Esophagus muscularis mucosa (tissue), 4 donors: ENCODE measurements around the gene CALHM2. TPM values are rescaled to one million over a fixed set of nuclear protein-coding genes. Genes with fewer than 3 reads are reported as not detected.

Source experiments
- DNase-seq: peaks from one replicate; pipeline ENCODE4 v3.0.0-alpha.2; 2017; ENCODE audit errors: extremely low spot score
- H3K27ac ChIP-seq, 4 donors: fragments of 200-600 bp; sonication (generic); replicated peaks in 1 of 4; 1 replicate in 3 of 4; 2 replicates in 1 of 4; pipeline ENCODE4 v1.5.1; 2016 to 2019; ENCODE audit warnings: mild to moderate bottlenecking in 1 of 4
- H3K27me3 ChIP-seq, 4 donors: fragments of 200-600 bp; sonication (generic); one replicate each; pipeline versions ENCODE4 v1.5.1 to v1.6.0; 2016 to 2019
- H3K36me3 ChIP-seq, 4 donors: fragments of 200-600 bp; sonication (generic); one replicate each; pipeline ENCODE4 v1.5.1; 2016 to 2019
- H3K4me1 ChIP-seq, 4 donors: fragments of 200-600 bp; sonication (generic); one replicate each; pipeline ENCODE4 v1.5.1; 2016 to 2019
- H3K4me3 ChIP-seq, 4 donors: fragments of 200-600 bp; sonication (generic); 1 replicate in 2 of 4; 2 replicates in 2 of 4; pipeline ENCODE4 v1.5.1; 2016 to 2019; ENCODE audit warnings: mild to moderate bottlenecking in 4 of 4, moderate library complexity in 1 of 4
- H3K9me3 ChIP-seq, 4 donors: fragments of 200-600 bp; sonication (generic); 1 replicate in 3 of 4; 2 replicates in 1 of 4; pipeline ENCODE4 v1.5.1; 2016 to 2019
- EP300 ChIP-seq: sonication (generic); formaldehyde crosslinking; IDR thresholded peaks from one replicate; pipeline ENCODE4 v1.6.1; 2017; ENCODE audit warnings: antibody characterized with exemption
- POLR2A ChIP-seq: fragments of 450-650 bp; IDR thresholded peaks from one replicate; pipeline ENCODE4 v1.6.1; 2017; ENCODE audit warnings: antibody characterized with exemption, moderate library complexity, mild to moderate bottlenecking, low read depth
- POLR2AphosphoS5 ChIP-seq, 2 donors: sonication (generic); formaldehyde crosslinking; IDR thresholded peaks; one replicate each; pipeline ENCODE4 v1.6.1; 2017; ENCODE audit warnings: antibody characterized with exemption in 2 of 2
- WGBS: methylation state at CpG from one replicate; pipeline ENCODE4 v1.1.5; 2018; 5-methylcytosine and 5-hydroxymethylcytosine counted together
- intact Hi-C: fragments of 100-400 bp; cut with DNase I; formaldehyde crosslinking; loops from one replicate; pipeline ENCODE4 v1.15.1; 2023
- total RNA-seq, 4 donors: library from RNA; depleted of rRNA; stranded (reverse); fragments of >200 nt; gene quantifications; one replicate each; pipeline versions ENCODE4 v1.1.0 to v1.2.1, GENCODE V29; 2016
- TF ChIP-seq, protein P1 (sequence below), 3 experiments: fragments of 200-600 bp in 2 of 3; fragments of 450-650 bp in 1 of 3; sonication (generic) in 2 of 3; IDR thresholded peaks; one replicate each; pipeline ENCODE4 v1.5.1; 2017 to 2019; ENCODE audit warnings: antibody characterized with exemption in 3 of 3, mild to moderate bottlenecking in 2 of 3, moderate library complexity in 1 of 3

Gene CALHM2
- total RNA-seq, 4 donors from 2014 or later = 44.4 to 69.9 (median 62.8) TPM

DNA sequence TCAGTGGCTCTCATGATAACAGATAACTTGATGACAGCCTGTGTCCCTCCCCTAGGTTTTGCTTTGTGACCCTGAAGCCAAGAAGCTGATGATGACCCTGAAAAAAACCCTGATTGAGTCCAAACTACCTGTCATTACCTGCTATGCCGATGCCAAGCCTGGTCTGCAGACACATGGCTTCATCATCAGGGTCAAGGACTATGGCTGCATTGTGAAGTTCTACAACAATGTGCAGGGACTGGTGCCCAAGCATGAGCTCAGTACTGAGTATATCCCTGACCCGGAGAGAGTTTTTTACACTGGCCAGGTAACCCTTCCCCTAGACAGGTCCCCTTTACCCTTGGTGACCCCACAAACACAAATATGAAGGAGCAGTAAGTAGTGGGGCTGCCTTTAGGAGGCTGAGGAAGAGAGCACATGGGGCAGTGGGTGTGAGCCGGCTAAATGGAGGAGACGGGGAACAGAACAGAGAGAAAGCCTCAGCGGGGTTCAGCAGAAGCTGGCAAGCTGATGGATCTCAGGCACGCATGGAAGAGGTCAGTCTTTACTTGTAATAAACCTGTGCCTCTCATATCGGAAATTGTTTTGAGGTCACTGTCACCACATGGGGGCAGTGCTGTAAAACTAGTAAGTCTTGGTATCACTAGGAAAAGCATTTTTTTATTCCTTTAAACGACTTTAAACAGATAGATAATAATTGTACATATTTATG, 35.6 kb downstream of the CALHM2 start:
- no peaks in the 10 kb centered on the region for H3K9me3 ChIP-seq
- H3K4me1 ChIP-seq = no peaks in the 10 kb centered on the region
- DNase-seq = no peak
- no peaks in the 10 kb centered on the region for H3K27me3 ChIP-seq
- WGBS = 47% methylated on average over 7 of the region's 8 CpGs
- intact Hi-C loops = loop anchor here (2.0 kb wide), 1 partner anchor 68 kb away; no protein-coding TSS in a partner anchor
- peaks cover 83 to 100% (median 98%) of the 10 kb centered on the region in 4 donors for H3K36me3 ChIP-seq
- no peak overlapping the region for H3K27ac ChIP-seq
- H3K4me3 ChIP-seq = no peak overlapping the region
- TF ChIP-seq, protein P1, sequence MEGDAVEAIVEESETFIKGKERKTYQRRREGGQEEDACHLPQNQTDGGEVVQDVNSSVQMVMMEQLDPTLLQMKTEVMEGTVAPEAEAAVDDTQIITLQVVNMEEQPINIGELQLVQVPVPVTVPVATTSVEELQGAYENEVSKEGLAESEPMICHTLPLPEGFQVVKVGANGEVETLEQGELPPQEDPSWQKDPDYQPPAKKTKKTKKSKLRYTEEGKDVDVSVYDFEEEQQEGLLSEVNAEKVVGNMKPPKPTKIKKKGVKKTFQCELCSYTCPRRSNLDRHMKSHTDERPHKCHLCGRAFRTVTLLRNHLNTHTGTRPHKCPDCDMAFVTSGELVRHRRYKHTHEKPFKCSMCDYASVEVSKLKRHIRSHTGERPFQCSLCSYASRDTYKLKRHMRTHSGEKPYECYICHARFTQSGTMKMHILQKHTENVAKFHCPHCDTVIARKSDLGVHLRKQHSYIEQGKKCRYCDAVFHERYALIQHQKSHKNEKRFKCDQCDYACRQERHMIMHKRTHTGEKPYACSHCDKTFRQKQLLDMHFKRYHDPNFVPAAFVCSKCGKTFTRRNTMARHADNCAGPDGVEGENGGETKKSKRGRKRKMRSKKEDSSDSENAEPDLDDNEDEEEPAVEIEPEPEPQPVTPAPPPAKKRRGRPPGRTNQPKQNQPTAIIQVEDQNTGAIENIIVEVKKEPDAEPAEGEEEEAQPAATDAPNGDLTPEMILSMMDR (IDR thresholded peaks at IDR 0.05) = peak; percentile 60 to 68 (median 66)
- TF ChIP-seq POLR2AphosphoS5 (IDR thresholded peaks at IDR 0.05) = no peak

DNA sequence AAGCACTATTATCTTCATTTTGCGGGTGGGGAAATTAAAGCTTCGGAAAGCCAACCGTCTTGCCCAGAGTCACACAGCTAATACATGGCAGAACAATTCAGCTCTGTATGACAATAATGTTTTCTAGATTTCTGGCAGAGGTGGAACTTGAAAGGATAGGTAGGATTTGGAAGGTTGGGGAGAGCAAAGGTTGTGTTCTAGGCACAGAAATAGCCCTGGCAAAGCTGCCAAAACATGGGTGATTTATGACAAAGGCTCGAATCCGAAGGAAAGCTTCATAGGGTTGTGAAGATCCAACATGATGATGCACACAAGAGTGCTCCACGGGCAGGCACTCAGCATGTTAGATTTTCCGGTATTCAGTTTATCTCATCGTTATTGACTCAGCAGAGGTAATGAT, 36.6 kb downstream of the CALHM2 start:
- TF ChIP-seq POLR2A = no peak
- TF ChIP-seq, protein P1 (IDR thresholded peaks at IDR 0.05) = no peak
- TF ChIP-seq POLR2AphosphoS5 (IDR thresholded peaks at IDR 0.05) = no peak
- no peak for TF ChIP-seq EP300
- Histone ChIP-seq H3K27me3 (no peaks in the 10 kb centered on the region), H3K27ac (no peak overlapping the region), H3K4me3 (no peak overlapping the region), H3K4me1 (no peaks in the 10 kb centered on the region), H3K9me3 (no peaks in the 10 kb centered on the region), H3K36me3 (peaks cover 84 to 100% (median 98%) of the 10 kb centered on the region in 4 donors)
- DNase-seq = no peak
- WGBS = 73% methylated on average over 8 of the region's 8 CpGs
- intact Hi-C loops = no loop called here

GRCh38 chr10:103413564-103413963, 38.6 kb downstream of the CALHM2 start:
- Histone ChIP-seq H3K9me3 (no peaks in the 10 kb centered on the region), H3K36me3 (peaks cover 67 to 100% (median 95%) of the 10 kb centered on the region in 4 donors), H3K4me3 (no peak overlapping the region), H3K27ac (no peak overlapping the region), H3K27me3 (no peaks in the 10 kb centered on the region), H3K4me1 (no peaks in the 10 kb centered on the region)
- no peak for DNase-seq
- TF ChIP-seq, protein P1 (IDR thresholded peaks at IDR 0.05) = no peak
- TF ChIP-seq POLR2A (no peak), EP300 (no peak)
- intact Hi-C loops = no loop called here
- WGBS = 76% methylated on average over 2 of the region's 2 CpGs

DNA sequence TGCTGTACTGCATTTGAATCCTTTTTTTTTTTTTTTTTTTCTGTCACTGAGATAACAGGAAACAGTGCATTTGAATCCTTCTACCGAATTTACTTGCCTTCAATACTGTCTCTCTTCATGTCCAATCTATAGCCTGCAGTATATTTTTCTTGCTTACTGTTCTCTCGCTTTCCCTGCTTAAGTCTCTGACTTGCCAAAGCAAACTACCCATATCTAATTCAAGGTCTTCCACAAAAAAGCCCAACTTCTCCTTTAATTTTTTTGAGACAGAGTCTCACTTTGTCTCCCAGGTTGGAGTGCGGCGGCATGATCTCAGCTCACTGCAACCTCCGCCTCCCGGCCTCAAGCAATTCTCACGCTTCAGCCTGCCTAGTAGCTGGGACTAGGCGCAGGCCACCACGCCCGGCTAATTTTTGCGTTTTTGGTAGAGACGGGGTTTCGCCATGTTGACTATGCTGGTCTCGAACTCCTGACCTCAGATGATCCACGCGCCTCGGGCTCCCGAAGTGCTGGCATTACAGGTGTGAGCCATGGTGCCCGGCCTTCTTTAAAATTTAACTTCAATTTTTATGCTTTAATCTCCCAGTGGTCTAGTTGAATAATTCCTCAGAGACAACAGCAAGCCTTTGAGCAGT, 54.9 kb downstream of the CALHM2 start:
- TF ChIP-seq POLR2A (no peak), POLR2AphosphoS5 (IDR thresholded peaks at IDR 0.05) (no peak), EP300 (no peak)
- TF ChIP-seq, protein P1 (IDR thresholded peaks at IDR 0.05) = no peak
- no peak for DNase-seq
- WGBS = 66% methylated on average over 19 of the region's 19 CpGs
- Histone ChIP-seq H3K4me3 (peak overlapping the region; percentile 85 to 99 (median 93)), H3K27ac (peak overlapping the region; percentile 88 to 96 (median 92)), H3K27me3 (no peaks in the 10 kb centered on the region), H3K4me1 (peaks cover 34 to 48% (median 43%) of the 10 kb centered on the region in 4 donors), H3K9me3 (no peaks in the 10 kb centered on the region), H3K36me3 (peaks cover 29 to 59% (median 41%) of the 10 kb centered on the region in 4 donors)
- intact Hi-C loops = loop anchor here (5.0 kb wide), 1 partner anchor 35 kb away; no protein-coding TSS in a partner anchor
